Psoas muscle (tissue), 8 donors: ENCODE data around the gene DNAH11. TPM values are rescaled to one million over a fixed set of nuclear protein-coding genes. Genes with fewer than 3 reads are reported as not detected.

Source experiments
- ATAC-seq, 4 donors: fragments of 200-7000 bp; cut with Tn5 transposase; one replicate each; pipeline ENCODE4 v1.9.1; 2020; ENCODE audit warnings: moderate library complexity in 3 of 4, mild to moderate bottlenecking in 2 of 4
- DNase-seq, 2 donors: peaks; one replicate each; pipeline ENCODE4 v3.0.0-alpha.2; 2020
- H3K27ac ChIP-seq: fragments of 200-600 bp; one replicate; pipeline ENCODE4 v1.8.0; 2022
- H3K27me3 ChIP-seq, 3 donors: fragments of 200-600 bp in 1 of 3; one replicate each; pipeline versions ENCODE4 v1.6.1 to v1.8.0; 2013 to 2022; ENCODE audit warnings: low read length in 2 of 3, mild to moderate bottlenecking in 2 of 3, moderate library complexity in 1 of 3; ENCODE audit not compliant: insufficient read depth in 3 of 3
- H3K36me3 ChIP-seq, 2 donors: fragments of 200-600 bp in 1 of 2; one replicate each; pipeline versions ENCODE4 v1.6.1 to v1.8.0; 2013 to 2022; ENCODE audit warnings: low read depth in 1 of 2, mild to moderate bottlenecking in 1 of 2, moderate library complexity in 1 of 2; ENCODE audit not compliant: insufficient read depth in 1 of 2
- H3K4me1 ChIP-seq: fragments of 200-600 bp; one replicate; pipeline ENCODE4 v1.8.0; 2022
- H3K4me3 ChIP-seq: fragments of 200-600 bp; one replicate; pipeline ENCODE4 v1.8.0; 2022; ENCODE audit warnings: mild to moderate bottlenecking
- H3K9me3 ChIP-seq: fragments of 200-600 bp; one replicate; pipeline ENCODE4 v1.8.0; 2022
- WGBS, 3 donors: extraction: QIAGEN DNeasy Blood & Tissue Kit; methylation state at CpG; one replicate each; pipeline versions ENCODE4 v1.1.6 to v1.1.7; 2013; 5-methylcytosine and 5-hydroxymethylcytosine counted together
- intact Hi-C, 2 donors: fragments of 100-400 bp; cut with DNase I; formaldehyde crosslinking; loops; one replicate each; pipeline versions ENCODE4 v1.11.0 to v1.14.2; 2022
- polyA plus RNA-seq, 3 donors: library from polyadenylated mRNA; stranded (reverse); fragments of 200-250 nt; gene quantifications; one replicate each; pipeline ENCODE4 v1.2.3, GENCODE V29; 2013
- total RNA-seq, 4 donors: library from RNA; stranded (reverse); fragmentation: NEBNext Ultra II Directional in 2 of 4; extraction: Animal tissue kit (Norgen Biotek cat#: 25700) in 2 of 4; gene quantifications; one replicate each; pipeline versions ENCODE4 v1.2.1 to v1.2.4, GENCODE V29; 2021 to 2023
- TF ChIP-seq, protein P1 (sequence below): fragments of 200-600 bp; IDR thresholded peaks from one replicate; pipeline ENCODE4 v1.8.0; 2022; ENCODE audit warnings: antibody characterized with exemption
- donor health status: healthy with polysubstance abuse.
- donor health status: DM: no; HTN: no; CAD: no; lungs with moderate emphysema.
- donor health status: Bipolar disorder and iron deficiency.
- donor health status: healthy.
- donor health status: DM: yes; HTN: yes; CAD: no.
- donor health status: DM: no; HTN: no; CAD: no.
- donor health status: DM: no; HTN: no; CAD: no.
- donor health status: DM: yes; HTN: yes; CAD: no.

The DNAH11 gene
- total and polyA plus RNA-seq, 7 donors = 0.01 to 0.93 (median 0.28) TPM

DNA sequence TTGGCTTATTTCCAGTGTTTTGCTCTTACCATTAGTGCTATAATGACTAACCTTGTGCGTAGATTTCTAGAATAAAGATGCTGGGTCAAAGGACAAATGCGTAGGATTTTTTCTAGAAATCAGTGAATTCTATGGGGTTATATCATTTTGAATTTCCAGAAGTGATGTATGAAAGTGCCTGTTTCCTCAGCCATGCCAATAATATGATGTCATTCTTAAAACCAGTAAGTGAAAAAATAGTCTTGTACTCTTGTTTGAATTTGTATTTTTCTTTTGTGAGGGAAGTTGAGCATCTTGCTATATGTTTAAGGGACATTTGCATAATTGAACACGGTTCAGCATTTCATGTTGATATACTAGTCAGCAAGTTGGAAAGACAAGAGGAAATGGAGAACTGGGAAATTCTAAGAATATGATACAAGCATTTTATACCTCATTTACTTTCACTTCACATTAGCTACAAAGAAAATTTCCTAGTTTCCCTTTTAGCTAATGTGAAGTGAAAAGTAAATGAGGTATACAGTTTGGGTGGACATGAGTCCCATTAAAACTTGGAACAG, 3.8 kb upstream of the DNAH11 start:
- ATAC-seq = no peak
- peaks cover 4 to 24% (median 10%) of the 10 kb centered on the region in 3 donors for H3K27me3 ChIP-seq
- no peak overlapping the region for H3K4me3 ChIP-seq
- WGBS, 3 donors = 88 to 89% (median 88%) methylated on average over 3 of the region's 3 CpGs
- H3K9me3 ChIP-seq = no peaks in the 10 kb centered on the region
- no peaks in the 10 kb centered on the region for H3K36me3 ChIP-seq
- no peak for DNase-seq
- peaks cover 9% of the 10 kb centered on the region for H3K4me1 ChIP-seq
- intact Hi-C loops = no loop called here
- no peak overlapping the region for H3K27ac ChIP-seq
- TF ChIP-seq, protein P1, sequence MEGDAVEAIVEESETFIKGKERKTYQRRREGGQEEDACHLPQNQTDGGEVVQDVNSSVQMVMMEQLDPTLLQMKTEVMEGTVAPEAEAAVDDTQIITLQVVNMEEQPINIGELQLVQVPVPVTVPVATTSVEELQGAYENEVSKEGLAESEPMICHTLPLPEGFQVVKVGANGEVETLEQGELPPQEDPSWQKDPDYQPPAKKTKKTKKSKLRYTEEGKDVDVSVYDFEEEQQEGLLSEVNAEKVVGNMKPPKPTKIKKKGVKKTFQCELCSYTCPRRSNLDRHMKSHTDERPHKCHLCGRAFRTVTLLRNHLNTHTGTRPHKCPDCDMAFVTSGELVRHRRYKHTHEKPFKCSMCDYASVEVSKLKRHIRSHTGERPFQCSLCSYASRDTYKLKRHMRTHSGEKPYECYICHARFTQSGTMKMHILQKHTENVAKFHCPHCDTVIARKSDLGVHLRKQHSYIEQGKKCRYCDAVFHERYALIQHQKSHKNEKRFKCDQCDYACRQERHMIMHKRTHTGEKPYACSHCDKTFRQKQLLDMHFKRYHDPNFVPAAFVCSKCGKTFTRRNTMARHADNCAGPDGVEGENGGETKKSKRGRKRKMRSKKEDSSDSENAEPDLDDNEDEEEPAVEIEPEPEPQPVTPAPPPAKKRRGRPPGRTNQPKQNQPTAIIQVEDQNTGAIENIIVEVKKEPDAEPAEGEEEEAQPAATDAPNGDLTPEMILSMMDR = no peak

DNA sequence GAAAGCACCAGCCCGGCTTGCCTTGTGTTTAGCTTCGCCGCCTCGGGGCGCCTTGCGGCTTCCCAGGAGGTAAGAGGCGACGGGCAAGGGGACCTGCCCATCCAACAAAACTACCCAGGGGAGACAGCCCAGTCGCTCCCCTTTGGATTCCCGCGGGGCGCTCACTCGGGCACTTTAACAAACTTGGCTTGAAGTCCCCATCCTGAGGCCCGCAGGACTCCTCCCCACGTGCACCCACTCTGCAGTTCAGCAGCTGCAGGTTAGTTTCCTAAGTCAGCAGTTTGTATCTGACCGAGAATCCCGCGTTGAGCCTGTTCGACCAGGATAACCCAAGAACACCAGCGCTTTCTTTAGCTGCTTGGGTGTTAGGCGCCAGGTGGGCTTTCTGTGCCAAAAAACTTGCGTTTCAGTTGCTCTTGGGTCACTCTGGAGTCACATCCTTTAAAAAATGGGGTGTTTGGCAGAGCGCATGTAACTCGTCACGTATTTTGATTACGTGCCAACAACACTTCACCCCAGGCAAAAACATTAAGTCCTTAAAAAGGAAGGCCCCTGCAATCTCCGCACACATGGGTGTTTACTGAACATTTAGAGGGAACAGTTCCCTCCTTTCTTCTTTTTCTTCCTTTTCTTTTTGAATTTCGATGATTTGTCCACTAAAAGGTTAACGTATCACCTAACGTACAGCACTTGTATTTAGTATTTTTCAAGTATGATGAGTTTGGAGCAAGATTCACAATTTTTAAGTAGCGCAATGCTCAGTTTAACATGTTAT, 876 bp downstream of the DNAH11 start:
- no peaks in the 10 kb centered on the region for H3K9me3 ChIP-seq
- intact Hi-C loops = no loop called here
- no peaks in the 10 kb centered on the region for H3K36me3 ChIP-seq
- H3K4me3 ChIP-seq = peak overlapping the region; percentile 69
- WGBS, 3 donors = 8 to 9% (median 9%) methylated on average over 31 of the region's 31 CpGs
- no peak overlapping the region for H3K27ac ChIP-seq
- TF ChIP-seq, protein P1 = no peak
- ATAC-seq (peak in 2 of 4 donors; percentile 26 to 65), DNase-seq (no peak)
- H3K4me1 ChIP-seq = peaks cover 9% of the 10 kb centered on the region
- H3K27me3 ChIP-seq = peaks cover 10 to 50% (median 11%) of the 10 kb centered on the region in 3 donors

DNA sequence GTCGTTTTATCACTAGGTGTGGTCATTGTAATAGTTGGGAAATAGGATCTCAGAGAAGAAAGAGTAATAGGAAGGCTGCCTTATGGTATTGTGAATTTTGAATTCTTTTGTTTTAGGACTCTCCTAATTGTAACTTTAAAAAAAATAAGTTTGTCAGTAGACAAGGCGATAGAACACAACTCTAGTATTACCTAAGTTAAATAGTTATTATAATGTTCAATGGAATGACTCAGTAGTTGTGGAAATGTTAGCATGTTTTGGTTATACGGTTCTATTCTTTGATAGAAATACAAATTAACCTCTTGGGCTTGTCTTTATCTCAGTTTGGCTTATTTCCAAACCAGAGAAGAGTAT, 1.4 kb downstream of the DNAH11 start:
- peaks cover 9% of the 10 kb centered on the region for H3K4me1 ChIP-seq
- TF ChIP-seq, protein P1 = no peak
- H3K27ac ChIP-seq = no peak overlapping the region
- H3K4me3 ChIP-seq = peak overlapping the region; percentile 69
- 26 to 35% (median 29%) methylated on average over 3 of the region's 3 CpGs for WGBS, 3 donors
- DNase-seq (no peak), ATAC-seq (no peak)
- H3K27me3 ChIP-seq = peaks cover 10 to 50% (median 11%) of the 10 kb centered on the region in 3 donors
- no peaks in the 10 kb centered on the region for H3K9me3 ChIP-seq
- intact Hi-C loops = no loop called here
- no peaks in the 10 kb centered on the region for H3K36me3 ChIP-seq

DNA sequence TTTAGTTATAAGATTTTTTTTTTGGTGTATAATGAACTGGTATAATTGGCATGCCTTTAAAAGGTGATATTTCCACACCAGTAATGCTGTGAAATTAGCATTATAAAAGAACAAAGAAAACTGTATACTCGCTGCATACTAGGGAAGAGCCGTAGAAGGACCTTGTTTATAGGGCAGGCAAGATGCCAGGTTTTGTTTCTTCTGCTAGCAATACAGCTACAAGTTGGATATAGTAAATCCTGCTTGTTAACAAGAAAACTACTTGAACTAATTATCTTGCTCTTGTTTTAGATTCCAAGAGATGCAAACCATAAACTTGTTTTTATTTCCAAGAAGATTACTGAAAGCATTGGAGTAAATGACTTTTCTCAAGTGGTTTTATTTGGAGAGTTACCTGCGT, 1.9 kb downstream of the DNAH11 start:
- TF ChIP-seq, protein P1 = no peak
- H3K4me1 ChIP-seq = peaks cover 9% of the 10 kb centered on the region
- no peak overlapping the region for H3K4me3 ChIP-seq
- 47 to 51% (median 49%) methylated on average over 3 of the region's 3 CpGs for WGBS, 3 donors
- no peaks in the 10 kb centered on the region for H3K9me3 ChIP-seq
- DNase-seq (no peak), ATAC-seq (no peak)
- intact Hi-C loops = no loop called here
- no peaks in the 10 kb centered on the region for H3K36me3 ChIP-seq
- peaks cover 10 to 50% (median 11%) of the 10 kb centered on the region in 3 donors for H3K27me3 ChIP-seq
- H3K27ac ChIP-seq = no peak overlapping the region
